HG03571 (cell line): ENCODE results near the gene TBC1D26.
"Not testable (repeated sequence)": the region's sequence is repeated elsewhere in the genome, so short reads cannot be mapped to it uniquely, and the experiment has no call there.

Source experiments
- ATAC-seq: cut with Tn5 transposase; IDR thresholded peaks from one replicate; pipeline ENCODE4 v1.9.1; 2021; ENCODE audit not compliant: unreplicated experiment

The TBC1D26 gene

DNA sequence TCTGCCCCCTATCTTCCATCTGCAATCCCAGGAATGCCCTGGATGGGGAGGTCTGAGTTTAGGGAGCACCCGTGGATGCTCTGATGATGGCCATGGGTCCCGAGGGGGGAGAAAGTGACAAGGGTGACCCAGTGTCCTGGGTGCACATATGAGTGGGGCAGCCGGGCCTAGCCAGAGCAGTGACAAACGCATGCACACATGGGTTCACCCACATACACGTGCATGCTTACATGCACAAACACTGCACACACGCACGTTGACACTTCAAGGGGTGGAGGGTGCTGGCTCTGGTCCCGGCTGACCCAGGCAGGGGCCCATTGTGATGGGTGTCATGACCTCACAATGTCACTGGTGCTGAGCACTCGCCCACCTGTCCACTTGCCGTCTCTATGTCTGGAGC is at the start of gene TBC1D26:
TSS of gene TBC1D26 (plus strand) at position 384 of the 400 bp plus-strand sequence. CDS start 3,066 bp downstream, outside the sequence.
- not testable (repeated sequence) for ATAC-seq

DNA sequence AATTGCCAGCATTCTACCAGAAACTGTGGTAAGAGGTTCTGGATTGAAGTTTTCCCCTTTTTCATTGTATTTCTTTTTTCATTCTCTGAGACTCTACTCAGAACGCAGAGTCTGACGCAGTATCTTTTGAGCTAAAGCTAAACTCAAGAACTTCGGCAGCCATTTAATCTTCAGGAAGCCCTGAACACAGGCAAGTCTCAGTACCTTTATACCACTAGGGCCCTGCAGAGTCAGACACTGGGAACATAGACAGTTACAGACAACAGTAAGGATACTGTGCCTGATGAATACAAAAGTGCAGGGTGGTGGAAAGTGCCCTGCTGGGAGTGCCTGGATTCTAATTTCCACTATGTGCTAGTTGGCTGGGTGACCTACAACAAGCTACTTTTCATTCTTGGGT is 48.9 kb upstream of the TBC1D26 start:
- not testable (repeated sequence) for ATAC-seq

DNA sequence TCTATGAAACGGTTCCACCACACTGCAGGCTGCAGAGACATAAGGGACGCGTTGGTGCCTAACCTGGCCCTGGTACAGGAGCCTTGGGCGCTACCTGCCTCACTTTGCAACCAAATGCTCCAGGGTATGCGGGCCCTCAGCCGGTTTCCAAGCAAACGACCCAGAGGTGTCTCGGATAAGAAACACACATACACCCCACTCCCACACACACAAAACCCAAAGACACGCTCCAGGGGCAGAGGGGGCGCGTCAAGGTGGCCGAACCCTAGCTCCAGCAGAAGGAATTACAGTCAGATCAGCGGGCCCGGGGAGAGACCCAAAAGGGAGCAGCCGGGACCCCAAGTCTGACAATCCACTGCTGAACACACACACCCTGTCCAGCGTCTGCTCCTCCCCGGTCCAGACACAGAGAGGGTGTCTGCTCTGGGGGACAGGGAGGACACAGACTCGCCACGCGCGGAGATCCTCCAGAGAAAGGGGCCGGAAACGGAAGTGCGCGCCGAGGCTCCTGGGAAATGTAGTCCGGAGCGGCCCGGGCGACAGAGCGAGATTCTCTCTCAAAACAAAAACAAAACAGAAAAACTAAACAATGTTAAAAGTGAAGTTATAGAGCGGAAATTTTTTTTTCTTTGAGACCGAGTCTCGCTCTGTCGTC is 48.1 kb upstream of the TBC1D26 start, which contains the start of gene TRIM16:
TSS of gene TRIM16 (minus strand) at position 488 of the 655 bp plus-strand sequence. CDS start 32,702 bp downstream, outside the sequence.
- ATAC-seq = peak; percentile 80

DNA sequence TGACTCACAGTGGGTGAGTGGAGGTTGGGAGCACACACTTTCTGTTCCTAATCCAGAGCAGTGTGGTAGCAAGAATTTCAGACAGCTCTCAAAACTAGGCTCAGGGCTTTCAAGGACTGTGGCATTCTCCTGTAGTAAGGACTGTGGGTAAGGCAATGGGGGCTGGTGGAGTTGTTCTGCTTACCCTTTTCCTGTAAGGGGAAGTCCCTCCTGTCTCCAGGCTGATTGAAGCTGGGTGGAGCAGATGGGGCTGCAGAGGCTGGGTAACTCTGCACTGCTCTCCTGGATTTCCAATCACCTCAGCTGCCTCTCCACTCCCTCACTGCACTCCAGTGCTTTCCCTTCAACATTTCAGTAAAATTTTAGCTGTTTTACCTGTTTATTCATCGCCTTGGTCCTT is 44.6 kb upstream of the TBC1D26 start:
- ATAC-seq = not testable (repeated sequence)

GRCh38 chr17:15698967-15699366 is 33.1 kb upstream of the TBC1D26 start:
- not testable (repeated sequence) for ATAC-seq

GRCh38 chr17:15699413-15699924 is 32.6 kb upstream of the TBC1D26 start, which contains the start of gene ZNF286A:
TSS of gene ZNF286A (plus strand) at chr17:15699752. CDS start at chr17:15700330, 578 bp downstream.
- peak; percentile 99 for ATAC-seq

DNA sequence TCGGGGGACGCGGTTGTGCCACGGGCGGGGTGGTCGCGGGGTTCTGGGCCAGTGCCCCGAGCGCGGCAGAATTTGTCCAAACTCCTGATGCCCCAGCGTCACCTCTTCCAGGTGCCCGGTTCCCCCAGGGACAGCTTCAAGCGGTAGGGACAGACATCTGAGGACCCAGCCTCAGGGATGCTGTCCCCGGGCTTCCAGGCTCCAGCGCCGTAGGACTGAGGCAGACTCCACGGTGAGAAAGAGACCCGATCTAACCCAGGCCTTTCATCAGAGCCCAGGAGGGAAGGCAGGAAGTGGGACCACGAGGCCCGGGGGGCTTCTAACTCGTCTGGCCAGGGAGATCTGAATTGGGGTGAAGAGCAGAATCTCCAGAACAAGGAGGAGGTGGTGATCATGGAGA is 32.1 kb upstream of the TBC1D26 start:
- ATAC-seq = not testable (repeated sequence)

DNA sequence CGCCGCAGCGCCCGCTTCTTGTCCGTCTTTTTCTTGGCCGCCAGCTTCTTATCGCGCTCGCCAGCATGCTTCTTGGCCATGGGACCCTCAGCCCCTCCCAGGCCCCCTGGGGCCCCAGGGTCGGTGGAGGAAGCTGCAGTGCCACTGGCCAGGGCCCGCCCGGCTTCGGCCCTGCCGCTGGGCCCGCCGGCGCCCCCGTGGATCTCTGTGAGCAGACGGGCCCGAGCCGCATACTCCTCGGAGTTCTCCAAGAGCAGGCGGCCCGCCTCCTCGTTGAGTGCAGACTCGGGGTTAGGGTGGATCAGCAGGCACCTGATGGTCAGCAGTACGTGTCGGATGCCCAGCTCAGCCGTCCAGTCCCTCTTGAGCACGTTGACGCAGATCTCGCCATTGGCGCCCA is 27.8 kb upstream of the TBC1D26 start:
- not testable (repeated sequence) for ATAC-seq

GRCh38 chr17:15704813-15705212 is 27.3 kb upstream of the TBC1D26 start:
- not testable (repeated sequence) for ATAC-seq

DNA sequence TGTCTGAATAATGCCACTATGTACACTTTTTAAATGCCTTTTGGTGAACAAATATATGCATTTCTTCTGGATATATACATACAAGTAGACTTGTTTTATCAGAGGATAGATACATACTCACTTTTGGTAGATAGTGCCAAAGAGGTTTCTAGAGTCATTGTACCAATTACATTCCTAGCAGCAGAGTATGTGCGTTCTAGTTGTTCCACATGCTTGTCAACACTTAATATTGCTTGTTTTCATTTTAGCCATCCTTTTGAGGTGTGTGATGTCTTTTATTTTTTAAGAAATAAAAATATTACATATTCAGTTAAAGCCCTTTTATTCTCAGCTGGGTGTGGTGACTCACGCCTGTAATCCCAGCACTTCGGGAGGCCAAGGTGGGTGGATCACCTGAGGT is 23.2 kb upstream of the TBC1D26 start:
- ATAC-seq = not testable (repeated sequence)

GRCh38 chr17:15716601-15717563 is 15.2 kb upstream of the TBC1D26 start:
- ATAC-seq = not testable (repeated sequence)

GRCh38 chr17:15730535-15730934 is 1.5 kb upstream of the TBC1D26 start:
- ATAC-seq = not testable (repeated sequence)

DNA sequence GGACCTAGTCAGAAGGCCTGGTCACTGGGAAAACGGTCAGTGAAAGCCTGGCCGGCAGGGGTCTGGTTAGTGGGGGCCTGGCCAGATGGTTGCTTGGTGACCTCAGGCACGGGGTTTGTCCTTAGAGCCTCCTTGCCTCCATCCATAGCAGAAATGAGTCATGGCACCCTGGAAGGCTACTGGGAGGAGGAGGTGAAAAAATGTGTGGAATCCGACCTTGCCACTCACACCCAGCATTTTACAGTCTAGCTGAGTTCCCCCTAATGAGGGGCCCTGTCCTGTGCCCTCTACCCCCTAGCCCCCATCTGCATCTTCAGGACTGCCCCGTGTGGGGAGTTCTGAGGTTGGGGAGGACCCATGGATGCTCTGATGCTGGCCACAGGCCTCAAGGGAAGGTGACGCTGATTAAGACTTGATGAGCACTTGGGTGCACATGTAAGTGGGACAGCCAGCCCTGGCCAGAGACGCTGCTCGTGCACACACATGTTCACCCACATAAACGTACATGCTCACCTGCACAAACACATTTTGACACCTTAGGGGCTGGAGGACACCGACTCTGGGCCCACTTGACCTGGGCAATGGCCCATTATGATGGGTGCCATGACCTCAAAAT is 1.2 kb downstream of the TBC1D26 start:
- ATAC-seq = not testable (repeated sequence)

GRCh38 chr17:15736578-15736977 is 4.5 kb downstream of the TBC1D26 start:
- not testable (repeated sequence) for ATAC-seq

DNA sequence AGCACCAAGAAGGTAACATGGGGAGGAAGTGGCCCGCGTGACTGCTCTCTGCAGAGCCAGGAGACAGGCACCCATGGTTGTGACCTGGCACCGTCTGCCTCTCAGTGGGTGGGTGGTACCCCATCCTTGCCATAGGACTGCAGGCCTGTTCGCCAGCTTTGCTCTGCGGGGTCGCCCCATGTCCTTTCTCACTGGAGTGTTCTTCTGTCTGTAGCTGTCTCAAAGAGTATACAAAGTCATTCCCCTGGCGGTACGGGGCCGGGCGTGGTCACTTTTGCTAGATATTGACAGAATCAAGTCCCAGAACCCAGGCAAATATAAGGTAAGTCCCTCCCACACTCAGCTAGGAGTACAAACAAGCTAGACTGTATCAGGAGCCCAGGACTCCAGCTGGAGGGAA is 6.0 kb downstream of the TBC1D26 start:
- no peak for ATAC-seq

DNA sequence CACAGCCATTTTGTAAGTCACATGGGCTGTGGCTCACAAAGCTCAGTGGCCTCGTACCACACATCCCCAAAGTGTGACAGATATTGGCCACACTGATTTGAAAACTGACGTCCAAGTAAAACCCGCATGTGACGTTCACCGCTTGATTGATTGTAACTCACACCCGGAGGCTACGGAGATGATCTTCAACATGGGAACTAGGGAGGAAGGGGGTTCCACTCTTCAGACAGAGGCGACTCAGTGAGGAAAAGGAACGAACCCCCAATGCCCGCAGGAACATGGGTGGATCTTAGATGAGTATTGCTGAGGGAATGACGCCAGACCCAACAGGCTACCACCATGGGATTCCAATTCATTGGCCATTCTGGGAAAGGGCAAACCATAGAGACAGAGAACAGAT is 7.2 kb downstream of the TBC1D26 start:
- not testable (repeated sequence) for ATAC-seq

GRCh38 chr17:15740041-15740440 is 8.0 kb downstream of the TBC1D26 start:
- ATAC-seq = not testable (repeated sequence)

DNA sequence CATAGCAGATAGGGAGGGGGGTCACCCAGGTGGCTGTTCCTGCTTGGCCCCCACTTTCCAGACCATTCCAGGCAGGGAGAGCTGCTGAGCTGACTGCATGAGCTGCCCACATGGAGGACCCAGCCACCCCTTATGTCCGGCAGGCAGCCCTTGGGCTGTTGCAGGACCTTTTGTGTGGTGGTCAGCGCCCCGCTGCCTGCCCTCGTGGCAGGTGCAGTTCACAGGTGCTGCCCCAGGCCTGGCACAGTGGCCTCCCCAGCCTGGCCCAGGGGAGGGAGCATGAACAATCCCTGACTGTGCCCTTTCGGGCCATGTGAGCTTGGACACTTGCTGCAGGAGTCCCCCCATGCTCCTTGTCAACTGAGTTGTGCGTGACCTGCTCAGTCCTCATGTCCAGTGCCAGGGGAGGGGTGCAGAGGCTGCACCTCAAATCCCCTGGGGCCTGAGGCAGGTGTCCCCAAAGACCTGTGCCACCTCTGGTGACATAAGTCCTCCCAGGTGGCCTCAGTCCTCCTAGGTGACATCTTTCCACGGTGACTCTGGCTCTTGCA is 8.6 kb downstream of the TBC1D26 start:
- no peak for ATAC-seq

GRCh38 chr17:15741624-15742023 is 9.5 kb downstream of the TBC1D26 start:
- ATAC-seq = no peak

DNA sequence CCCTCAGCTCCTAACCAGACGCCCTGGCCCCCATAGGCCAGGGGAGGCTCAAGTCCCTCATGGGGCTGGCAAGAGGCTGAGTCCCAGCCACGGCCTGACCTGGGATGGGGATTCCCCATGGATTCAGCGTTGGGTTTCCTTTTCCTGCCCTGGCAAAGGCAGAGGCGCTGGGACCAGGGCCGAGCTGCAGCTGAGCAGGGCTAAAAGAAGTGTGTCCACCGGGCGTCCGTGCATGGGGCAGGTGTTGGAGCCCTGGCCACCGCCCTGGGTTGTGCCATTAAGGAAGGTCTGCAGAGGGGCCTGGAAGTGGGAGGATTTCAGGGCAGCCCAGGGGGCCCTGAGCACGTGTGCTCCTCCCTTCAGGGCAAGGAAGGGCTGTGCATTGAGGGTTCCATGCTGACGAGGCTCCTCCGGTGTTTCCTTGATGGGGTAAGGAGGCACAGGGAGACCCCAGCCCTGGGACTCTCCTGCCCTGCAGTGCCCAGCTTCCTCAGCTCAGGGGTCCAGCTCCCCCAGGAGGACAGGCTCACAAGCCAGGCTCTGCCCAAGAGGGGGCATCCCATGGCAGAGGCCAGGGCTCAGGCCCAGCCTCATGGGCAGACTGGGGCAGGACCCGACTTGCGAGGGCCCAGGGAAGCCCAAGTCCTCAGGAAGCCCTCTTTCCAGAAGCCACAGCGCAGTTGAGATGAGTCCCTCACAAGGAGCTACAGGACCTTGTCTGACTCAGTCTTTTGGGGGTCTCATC is 10.1 kb downstream of the TBC1D26 start:
- no peak for ATAC-seq
